OCI-LY7 (cell line): ENCODE measurements around the gene PC. TPM values are rescaled to one million over a fixed set of nuclear protein-coding genes. Genes with fewer than 3 reads are reported as not detected.

ENCODE experiments used
- BruUV-seq: library from RNA; stranded (reverse); fragments of 400-500 nt; replicated peaks from 2 replicates; lab custom pipeline; 2021; lab: Mats Ljungman, UMichigan
- CTCF ChIA-PET: fragments of 300-600 bp; sonication (Branson Sonifier 250); formaldehyde crosslinking; loops from one replicate; lab custom pipeline; 2022; ENCODE audit warnings: antibody characterized with exemption; ENCODE audit not compliant: unreplicated experiment; lab: Charles Lee
- POLR2A ChIA-PET: fragments of 300-600 bp; sonication (Branson Sonifier 250); formaldehyde crosslinking; loops from one replicate; lab custom pipeline; 2022; ENCODE audit warnings: antibody characterized with exemption; lab: Charles Lee
- DNase-seq: peaks from one replicate; pipeline ENCODE4 v3.0.0-alpha.2; 2015; ENCODE audit warnings: low spot score
- H2AFZ ChIP-seq: fragments of 200-600 bp; sonication (generic), shearing (Covaris generic); 2 replicates; pipeline ENCODE4 v1.6.1; 2014; ENCODE audit warnings: mild to moderate bottlenecking, antibody characterized with exemption, low read length, moderate library complexity
- H3K27ac ChIP-seq: fragments of 200-600 bp; sonication (generic); 2 replicates; pipeline ENCODE4 v1.5.1; 2014; ENCODE audit warnings: mixed run types, low read depth, mild to moderate bottlenecking, moderate library complexity, low read length, inconsistent platforms; ENCODE audit not compliant: poor library complexity, severe bottlenecking
- H3K36me3 ChIP-seq: fragments of 200-600 bp; sonication (generic); 2 replicates; pipeline ENCODE4 v1.6.1; 2014; ENCODE audit warnings: mild to moderate bottlenecking, antibody characterized with exemption, low read length, moderate library complexity, mixed read lengths; ENCODE audit not compliant: insufficient read depth
- H3K4me1 ChIP-seq: fragments of 200-600 bp; sonication (generic); 2 replicates; pipeline ENCODE4 v1.5.1; 2014; ENCODE audit warnings: mild to moderate bottlenecking, low read length; ENCODE audit not compliant: insufficient read depth, poor library complexity, severe bottlenecking
- H3K4me2 ChIP-seq: fragments of 200-600 bp; sonication (generic); 2 replicates; pipeline ENCODE4 v1.6.1; 2014; ENCODE audit warnings: mild to moderate bottlenecking, low read length
- H3K4me3 ChIP-seq: fragments of 200-600 bp; sonication (generic); 2 replicates; pipeline ENCODE4 v1.5.1; 2014; ENCODE audit warnings: mild to moderate bottlenecking, low read depth, low read length; ENCODE audit not compliant: poor library complexity, severe bottlenecking
- H3K79me2 ChIP-seq: fragments of 200-600 bp; sonication (generic); 2 replicates; pipeline ENCODE4 v1.6.1; 2016; ENCODE audit warnings: low read depth, mild to moderate bottlenecking, low read length, moderate library complexity, mixed read lengths; ENCODE audit not compliant: insufficient read depth
- H3K9me2 ChIP-seq: fragments of 200-600 bp; sonication (generic); 2 replicates; pipeline ENCODE4 v1.6.1; 2016; ENCODE audit warnings: mild to moderate bottlenecking, low read length, mixed read lengths; ENCODE audit not compliant: insufficient read depth
- H3K9me3 ChIP-seq: fragments of 200-600 bp; sonication (generic); 2 replicates; pipeline ENCODE4 v1.6.1; 2014; ENCODE audit warnings: mild to moderate bottlenecking, mixed run types, low read length, mixed read lengths
- H4K20me1 ChIP-seq: fragments of 200-600 bp; sonication (generic); 2 replicates; pipeline ENCODE4 v1.6.1; 2014; ENCODE audit warnings: mild to moderate bottlenecking, antibody characterized with exemption, low read length, moderate library complexity, mixed read lengths; ENCODE audit not compliant: insufficient read depth
- CTCF ChIP-seq: fragments of 200-600 bp; sonication (generic); conservative IDR thresholded peaks from 2 replicates; pipeline ENCODE4 v1.5.1; 2014; ENCODE audit warnings: mild to moderate bottlenecking, antibody characterized with exemption, low read length, moderate library complexity, mixed read lengths
- EZH2phosphoT487 ChIP-seq: fragments of 200-600 bp; sonication (generic); IDR thresholded peaks from 2 replicates; pipeline ENCODE4 v1.6.1; 2018; ENCODE audit warnings: low read depth, borderline replicate concordance, mild to moderate bottlenecking, mixed run types, antibody characterized with exemption, low read length, moderate library complexity, mixed read lengths
- intact Hi-C: fragments of 100-400 bp; cut with micrococcal nuclease; formaldehyde crosslinking; loops from one replicate; pipeline ENCODE4 v1.10.0; 2022; ENCODE audit not compliant: unreplicated experiment
- total RNA-seq, 2 experiments: library from RNA; depleted of rRNA in 1 of 2; stranded (reverse); fragments of >200 nt in 1 of 2; shearing (Covaris generic) in 1 of 2; gene quantifications; 2 replicates each; pipeline ENCODE4 v1.2.3, GENCODE V29; 2014 to 2022

PC gene
- total RNA-seq, 2 experiments from 2014 or later, result 10.4 to 12.7 TPM

DNA sequence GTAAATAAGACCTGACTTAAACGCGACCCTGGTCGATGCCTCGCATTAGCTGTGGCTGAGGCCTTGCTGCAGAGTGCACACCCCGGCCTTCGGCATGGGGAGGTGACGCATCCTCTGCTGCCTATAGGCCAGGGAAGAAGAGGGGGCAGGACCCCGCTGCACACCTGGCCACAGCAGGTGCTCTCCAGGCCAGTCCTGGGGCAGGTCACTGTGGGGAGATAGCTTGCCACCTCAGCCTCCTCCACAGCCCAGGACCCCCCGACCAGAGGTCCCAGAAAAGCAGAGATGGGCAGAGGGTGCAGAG lies 88.7 kb downstream of the PC start:
- Histone ChIP-seq H3K27ac (no peak overlapping the region), H3K4me2 (peak overlapping the region; percentile 60; the same call in 1 of the 2 replicates), H3K9me2 (no peaks in the 10 kb centered on the region), H3K9me3 (no peaks in the 10 kb centered on the region), H3K36me3 (no peaks in the 10 kb centered on the region), H3K4me3 (no peak overlapping the region), H4K20me1 (no peaks in the 10 kb centered on the region), H3K4me1 (peaks cover 47% of the 10 kb centered on the region), H2AFZ (peak overlapping the region; percentile 70; the same call in 1 of the 2 replicates), H3K79me2 (no peaks in the 10 kb centered on the region)
- ChIA-PET POLR2A (interaction anchor here (0.6 kb wide), 1 partner anchor 21 kb away, joined by 3 read pairs; no protein-coding TSS in a partner anchor), CTCF (no interaction called here)
- intact Hi-C loops, result no loop called here
- TF ChIP-seq CTCF, result no peak
- no peak for TF ChIP-seq EZH2phosphoT487
- no peak for DNase-seq
- BruUV-seq, result no TSS peak

DNA sequence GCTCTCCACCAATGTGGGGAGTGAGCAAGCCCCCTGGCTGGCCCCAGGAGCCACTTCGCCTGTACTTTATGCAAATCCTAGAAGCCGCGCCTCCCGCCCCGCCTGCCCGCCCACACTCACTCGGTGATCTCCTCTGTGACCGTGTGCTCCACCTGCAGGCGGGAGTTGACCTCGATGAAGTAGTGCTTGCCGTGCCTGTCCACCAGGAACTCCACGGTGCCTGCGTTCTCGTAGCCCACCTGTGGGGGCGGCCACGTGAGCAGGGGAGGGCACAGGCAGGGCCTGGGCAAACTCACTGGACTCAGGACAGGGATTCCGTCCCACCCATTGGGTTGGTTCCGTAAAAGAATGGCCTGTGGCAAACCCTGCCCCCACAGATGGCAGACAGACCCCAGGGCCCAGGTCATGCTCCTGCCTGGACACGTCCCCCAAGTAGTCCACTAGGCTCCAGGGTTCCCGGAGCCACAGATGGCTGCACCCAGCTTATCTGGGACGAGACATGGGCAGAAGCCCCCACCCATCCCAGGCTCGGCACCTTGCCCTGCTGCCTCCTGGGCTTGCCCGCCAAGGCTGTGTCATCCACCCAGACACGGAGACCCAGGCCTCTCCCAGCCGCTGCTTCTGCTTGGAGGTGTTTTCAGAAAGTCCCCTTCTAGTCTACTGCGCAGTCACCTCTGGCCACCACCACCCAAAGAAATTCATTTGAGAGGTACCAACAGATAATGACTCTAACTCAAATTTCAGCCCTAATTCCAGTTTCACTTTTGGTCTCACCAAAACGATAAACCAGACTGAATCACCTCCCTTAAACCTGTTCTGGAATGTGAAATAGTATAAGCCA lies 89.2 kb downstream of the PC start:
- BruUV-seq, result no TSS peak
- peak; percentile 92 for DNase-seq
- H3K9me2 ChIP-seq, result no peaks in the 10 kb centered on the region
- H3K36me3 ChIP-seq, result no peaks in the 10 kb centered on the region
- POLR2A ChIA-PET, result no interaction called here
- peak overlapping the region; percentile 70; the same call in 1 of the 2 replicates for H2AFZ ChIP-seq
- intact Hi-C loops, result loop anchor here (1.0 kb wide), 1 partner anchor 175 kb away; no protein-coding TSS in a partner anchor
- peak overlapping the region; percentile 12 for H3K4me3 ChIP-seq
- peaks cover 53% of the 10 kb centered on the region for H3K4me1 ChIP-seq
- CTCF ChIA-PET, result interaction anchor here (0.6 kb wide), 1 partner anchor 13 kb away, joined by 3 read pairs; no protein-coding TSS in a partner anchor
- peak; percentile 83 for TF ChIP-seq CTCF
- no peak for TF ChIP-seq EZH2phosphoT487
- H3K4me2 ChIP-seq, result peak overlapping the region; percentile 60
- no peaks in the 10 kb centered on the region for H3K9me3 ChIP-seq
- H4K20me1 ChIP-seq, result no peaks in the 10 kb centered on the region
- H3K79me2 ChIP-seq, result no peaks in the 10 kb centered on the region
- H3K27ac ChIP-seq, result no peak overlapping the region
